CD4-positive, alpha-beta T cell treated with Interferon alpha-2 for 1 hour (primary cell): ENCODE data around the gene ATP5F1E.
A peak's percentile ranks its signal among the peaks of the same experiment; 100 is the strongest.
"Not testable (repeated sequence)": the region's sequence is repeated elsewhere in the genome, so short reads cannot be mapped to it uniquely, and the experiment has no call there.

ENCODE experiments used
- DNase-seq, 2 donors: peaks; one replicate each; pipeline ENCODE4 v3.0.0-alpha.2; 2020 to 2022

Gene ATP5F1E

DNA sequence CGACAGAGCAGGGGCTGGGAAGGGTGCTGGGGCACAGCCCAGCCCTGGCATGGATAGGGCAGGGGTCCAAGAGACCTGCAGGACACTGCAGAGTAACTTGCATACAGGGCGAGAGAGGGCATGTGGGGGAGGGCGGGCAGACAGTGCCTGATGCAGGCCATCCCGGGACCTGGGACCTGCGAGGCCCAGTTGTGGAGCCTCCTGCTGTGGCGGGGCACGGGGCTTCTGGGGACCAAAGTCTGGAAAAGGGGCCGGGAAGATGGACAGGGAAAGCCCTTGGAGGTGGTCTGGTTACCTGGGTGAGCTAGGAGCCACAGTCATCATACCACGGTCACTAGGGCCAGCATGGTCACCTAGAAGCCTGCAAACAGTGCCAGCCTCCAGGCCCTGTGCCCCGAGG is 13.3 kb downstream of the ATP5F1E start:
- no peak for DNase-seq

DNA sequence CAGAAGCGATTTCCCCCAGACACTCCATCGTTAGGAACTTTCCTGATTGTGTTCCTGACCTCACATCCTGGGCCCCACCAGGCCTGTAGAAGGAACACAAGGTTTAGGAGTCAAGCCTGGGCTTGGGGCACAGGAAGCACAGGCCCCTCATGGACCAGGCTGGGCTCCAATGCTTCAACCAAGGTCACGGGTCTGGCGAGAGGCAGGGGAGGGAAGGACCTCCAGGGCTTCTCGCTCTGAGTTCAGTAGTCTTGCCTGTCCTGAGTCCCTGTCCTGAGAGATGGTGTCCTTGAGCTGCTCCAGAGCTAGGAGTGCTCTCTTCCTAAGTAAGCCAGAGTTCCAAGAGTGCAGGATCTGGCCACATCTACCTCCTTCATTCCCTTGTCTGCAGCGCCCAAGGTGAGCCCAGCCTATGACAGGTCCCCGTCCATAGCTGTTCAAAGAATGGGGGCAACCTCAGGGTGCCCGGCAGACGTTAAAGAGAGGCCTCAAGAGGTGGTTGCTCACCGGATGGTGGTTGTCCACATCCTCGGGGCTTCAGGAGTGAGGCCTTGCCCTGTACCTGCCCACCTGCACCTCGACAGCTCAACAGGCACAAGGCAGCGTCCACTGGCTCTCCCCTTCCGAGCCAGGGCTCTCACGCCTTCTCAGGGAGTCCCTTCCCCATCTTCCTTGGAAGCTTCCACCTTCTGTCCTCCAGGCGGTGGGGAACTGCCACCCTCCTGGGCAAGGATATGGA is 14.5 kb downstream of the ATP5F1E start:
- DNase-seq: no peak

DNA sequence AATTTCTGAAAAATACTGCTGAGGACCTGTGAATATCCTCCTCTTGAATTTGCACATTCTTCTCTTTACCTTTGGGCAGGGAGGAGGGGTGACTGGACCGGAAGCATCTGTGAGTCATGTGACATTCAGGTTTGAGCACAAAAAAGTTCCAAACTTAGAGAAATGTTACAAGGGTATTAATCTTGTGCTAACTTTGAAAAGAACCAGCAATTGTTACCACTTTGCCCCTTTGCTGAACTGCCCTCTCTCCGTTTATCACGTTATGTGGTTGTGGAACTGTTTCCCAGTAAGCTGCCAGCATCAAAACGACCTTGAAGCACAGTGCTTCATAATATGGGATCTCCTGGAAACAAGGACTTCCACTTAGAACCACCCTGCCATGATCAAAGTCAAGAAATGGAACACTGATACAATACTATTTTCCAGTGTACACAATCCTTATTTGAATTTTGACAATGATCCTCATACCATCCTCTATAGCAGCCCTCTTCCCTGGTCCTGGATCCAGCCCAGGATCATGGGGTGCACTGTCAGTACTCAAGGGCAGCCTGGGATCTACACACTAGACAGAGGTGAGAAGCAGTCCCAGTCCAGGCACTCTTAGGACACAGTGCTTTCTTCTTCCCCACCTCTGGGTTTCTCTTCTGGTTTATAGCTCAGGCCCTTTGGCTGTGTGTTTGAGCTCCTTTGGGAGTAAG is 15.2 kb downstream of the ATP5F1E start:
- no peak for DNase-seq

GRCh38 chr20:59015812-59016711 is 16.1 kb downstream of the ATP5F1E start:
- no peak for DNase-seq

- DNase-seq: no peak
Observed at GRCh38 chr20:59015411-59015810, 16.7 kb downstream of the ATP5F1E start.

- DNase-seq: no peak
Observed at GRCh38 chr20:59014680-59015389, 17.3 kb downstream of the ATP5F1E start.

DNA sequence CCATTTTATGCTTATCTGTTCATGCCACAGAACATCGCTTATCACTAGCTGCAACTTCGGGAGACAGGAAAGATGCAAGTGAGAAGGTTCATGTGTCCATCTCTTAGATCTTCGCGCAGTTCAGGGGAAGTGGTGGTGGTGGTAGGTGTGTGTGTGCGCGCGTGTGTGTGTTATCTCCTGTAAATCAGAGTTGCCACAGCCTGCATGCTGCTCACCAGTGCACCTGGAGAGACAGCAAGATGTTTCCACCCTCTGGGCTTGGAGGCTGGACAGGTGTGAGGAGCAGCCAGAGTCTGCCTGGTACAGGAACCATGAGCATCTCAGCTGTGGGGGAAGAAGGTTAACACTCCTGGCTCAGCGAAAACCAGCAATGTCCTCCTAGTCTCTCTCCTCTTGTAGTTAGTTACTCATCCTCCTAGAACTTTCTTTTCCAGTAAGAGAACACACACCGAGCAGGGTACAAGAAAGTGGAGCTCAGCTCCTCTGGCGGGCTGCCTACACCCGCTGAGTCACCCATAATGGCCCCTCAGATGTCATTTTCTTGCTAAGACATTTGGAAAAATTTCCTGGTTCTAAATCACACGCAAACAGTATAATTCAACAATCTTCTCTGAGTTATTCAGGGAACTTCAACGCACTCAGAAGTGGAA is 18.1 kb downstream of the ATP5F1E start:
- DNase-seq: peak in 1 of 2 donors; percentile 38

DNA sequence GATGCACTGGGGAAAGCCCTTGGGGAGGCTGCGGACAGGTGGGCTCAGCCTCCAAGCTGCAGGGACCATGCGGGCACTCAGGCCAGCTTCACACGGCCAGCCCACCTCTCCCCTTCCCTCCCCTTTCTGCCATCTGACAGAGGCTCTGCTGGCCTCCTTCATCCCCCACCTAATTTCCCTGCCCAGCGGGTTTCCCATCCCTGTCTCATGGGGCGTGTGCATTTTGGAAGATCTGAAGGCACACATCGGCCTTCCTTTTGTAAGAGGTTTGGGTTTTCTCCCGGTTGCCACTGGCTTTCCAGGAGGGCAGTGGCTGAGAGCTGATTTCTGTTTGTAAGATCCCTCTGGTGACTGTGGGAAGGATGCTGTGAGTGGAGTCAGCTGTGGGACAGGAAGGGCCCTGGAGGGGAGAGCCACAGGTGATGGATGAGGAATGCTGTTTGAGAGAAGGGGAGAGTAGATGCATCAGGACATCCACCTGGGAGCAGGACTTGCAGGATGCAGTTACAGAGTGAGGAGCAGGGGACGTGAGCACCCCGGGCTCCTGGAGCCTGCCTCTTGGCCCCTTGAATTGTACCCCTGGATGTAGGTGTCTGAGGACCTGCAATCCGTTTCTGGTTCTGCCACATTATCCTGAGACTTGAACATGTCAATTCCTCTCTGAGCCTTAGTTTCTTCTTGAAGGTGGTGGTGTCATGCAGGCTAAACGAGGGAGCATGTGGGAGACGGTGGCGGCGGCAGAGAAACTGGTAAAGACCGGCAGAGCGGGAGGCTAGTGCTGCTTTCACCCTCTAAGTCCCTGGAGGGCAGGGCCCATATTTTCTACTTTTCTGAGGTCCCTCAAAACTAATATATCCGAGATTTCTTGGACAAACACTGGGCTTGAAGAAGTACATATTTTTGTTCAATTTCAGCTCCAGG is 18.8 kb downstream of the ATP5F1E start:
- no peak for DNase-seq

DNA sequence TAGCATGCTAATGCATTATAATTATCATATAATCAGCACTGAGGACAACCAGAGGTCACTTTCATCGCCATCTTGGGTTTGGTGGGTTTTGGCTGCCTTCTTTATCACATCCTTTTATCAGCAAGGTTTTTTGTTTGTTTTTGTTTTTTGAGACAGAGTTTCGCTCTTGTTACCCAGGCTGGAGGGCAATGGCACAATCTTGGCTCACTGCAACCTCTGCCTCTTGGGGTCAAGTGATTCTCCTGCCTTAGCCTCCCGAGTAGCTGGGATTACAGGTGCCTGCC is 20.3 kb downstream of the ATP5F1E start:
- not testable (repeated sequence) for DNase-seq

GRCh38 chr20:59010995-59011873 is 20.9 kb downstream of the ATP5F1E start:
- peak; percentile 47 for DNase-seq

DNA sequence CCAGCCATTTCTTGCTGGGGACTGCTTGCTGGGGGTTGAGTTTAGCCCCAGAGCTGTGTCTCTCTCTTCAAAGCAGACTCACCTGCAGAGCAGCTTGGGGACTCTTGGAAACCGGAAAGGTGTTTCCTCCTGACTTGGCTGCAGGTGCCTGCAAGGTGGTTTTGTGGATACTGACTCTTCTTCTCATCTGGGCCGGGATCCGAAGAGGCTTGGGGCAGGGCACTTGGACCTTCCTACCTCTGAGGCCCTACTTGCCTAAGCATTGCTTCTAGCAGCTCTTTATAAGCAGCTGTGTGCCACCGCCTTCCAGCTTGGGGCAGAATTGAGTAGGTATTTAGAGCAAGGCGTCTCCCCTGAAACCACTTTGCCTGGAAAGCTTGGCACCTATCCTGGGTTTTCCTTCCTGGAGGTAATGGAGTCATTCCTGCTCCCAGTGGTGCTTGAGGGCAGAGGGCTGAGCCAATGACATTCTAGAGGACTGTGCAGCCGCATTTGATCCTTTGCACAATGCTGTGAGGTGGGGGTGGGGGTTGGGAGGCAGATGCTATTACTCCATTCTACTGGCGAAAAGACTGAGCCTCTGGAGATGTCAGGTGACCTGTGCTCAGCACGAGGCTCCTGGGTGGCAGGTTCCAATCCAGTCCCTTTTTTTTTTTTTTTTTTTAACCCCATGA is 21.7 kb downstream of the ATP5F1E start:
- DNase-seq: no peak

DNA sequence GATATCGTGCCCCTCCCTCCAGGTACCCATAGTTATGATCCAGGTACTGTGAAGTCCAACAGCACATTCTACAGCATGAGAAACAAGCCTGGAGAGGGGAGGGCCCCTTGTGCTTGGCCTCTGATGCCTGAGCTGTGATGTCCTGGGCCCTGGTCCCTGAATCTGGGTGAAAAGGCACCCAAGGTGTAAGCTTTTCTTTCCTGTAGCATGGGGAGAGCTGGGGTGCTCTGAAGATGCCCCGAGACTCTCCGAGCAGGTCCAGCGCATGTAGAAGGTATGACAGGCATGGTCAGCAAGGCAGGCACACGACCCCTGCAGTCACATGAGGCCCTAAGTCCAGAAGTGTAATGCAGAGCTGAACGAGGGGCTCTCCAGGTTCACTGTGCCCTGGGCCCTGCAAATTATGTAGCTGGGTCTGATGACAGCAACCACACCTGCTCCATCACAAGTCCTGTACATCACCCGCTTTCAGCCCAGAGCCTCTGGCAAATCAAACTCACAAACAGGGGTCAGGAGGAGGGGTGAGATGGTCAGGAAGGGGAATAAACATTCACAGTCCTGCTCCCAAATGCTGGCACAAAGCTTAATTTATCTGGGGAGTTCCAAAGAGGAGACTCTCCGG is 23.3 kb downstream of the ATP5F1E start:
- DNase-seq: no peak

DNA sequence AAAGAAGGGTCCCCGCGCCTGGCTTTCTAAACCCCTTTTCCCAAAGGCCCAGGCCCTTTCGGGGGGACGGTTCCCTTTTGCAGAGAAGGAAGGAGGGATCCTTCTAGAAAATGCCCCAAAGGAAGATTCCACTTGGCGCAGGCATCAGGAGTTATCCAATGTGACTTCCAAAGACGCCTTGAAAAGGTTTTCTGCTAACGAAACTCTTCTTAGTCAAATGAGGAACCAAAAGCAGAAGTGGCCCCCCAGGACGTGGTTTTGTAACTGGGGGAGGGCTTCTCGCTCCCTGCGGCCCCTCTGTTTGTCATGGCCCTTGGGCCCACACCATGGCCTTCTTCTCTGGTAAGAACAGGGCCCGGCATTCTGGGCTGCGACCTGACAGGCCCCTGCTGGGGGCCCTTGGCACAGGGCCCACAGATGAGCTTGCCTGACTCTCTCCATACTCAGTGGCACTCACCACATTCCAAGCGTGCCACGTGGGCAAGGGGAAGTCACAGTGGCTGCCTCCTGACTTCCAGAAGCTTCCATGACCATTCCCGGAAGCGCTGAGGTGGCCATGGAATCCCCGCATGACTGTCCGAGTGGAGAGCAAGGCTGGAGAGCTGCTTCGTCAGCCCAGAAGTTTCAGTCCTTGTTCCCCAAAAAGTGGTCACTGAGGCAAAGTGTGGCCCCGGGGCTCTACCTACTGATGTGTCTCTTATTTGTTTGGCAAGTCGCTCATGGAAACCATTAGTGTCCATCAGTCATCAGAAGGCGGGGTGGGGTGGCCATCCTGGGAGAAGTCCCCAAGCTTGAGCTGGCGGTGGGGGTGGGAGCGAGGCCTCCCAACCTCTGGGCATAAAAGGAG is 24.2 kb downstream of the ATP5F1E start:
- DNase-seq: peak; percentile 35 to 80

GRCh38 chr20:59006864-59007664 is 25.1 kb downstream of the ATP5F1E start, which contains the start of gene CTSZ:
TSS of gene CTSZ (minus strand) at chr20:59007254. CDS start at chr20:59007128, 126 bp downstream.
- peak; percentile 52 to 55 for DNase-seq

GRCh38 chr20:59006167-59006863 is 25.8 kb downstream of the ATP5F1E start:
- DNase-seq: no peak

DNA sequence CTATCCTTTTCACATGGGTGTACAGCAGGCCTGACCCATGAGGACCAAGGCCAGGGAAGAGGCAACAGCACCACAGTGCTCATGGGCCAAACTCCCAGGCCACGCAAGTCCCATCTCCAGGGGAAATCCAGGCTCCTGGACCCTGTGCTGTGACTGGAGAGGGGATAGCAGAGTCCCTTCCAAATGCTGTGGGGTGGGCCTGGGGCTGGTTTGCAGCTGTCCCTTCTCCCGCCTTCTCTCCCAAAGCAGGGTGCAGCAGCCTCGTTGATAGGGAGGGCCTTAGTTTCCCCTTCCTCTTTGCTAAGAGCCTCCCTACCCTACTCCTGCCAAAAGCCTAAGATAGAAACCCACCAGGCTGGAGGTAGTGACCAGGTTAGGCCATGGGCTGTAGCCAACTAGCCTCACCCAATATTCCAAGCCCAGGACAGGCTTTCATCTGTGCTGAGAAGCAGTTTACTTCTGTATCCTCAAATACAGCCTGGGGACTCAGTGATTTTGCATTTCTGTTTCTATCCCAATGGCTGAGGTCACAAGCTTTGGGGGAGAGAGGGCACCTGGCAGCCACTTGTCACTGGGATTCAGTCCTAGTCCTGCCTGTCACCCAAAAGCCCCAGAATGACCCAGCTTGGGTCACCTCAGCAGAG is 26.5 kb downstream of the ATP5F1E start:
- DNase-seq: no peak
